NCI-H748 (cell line): ENCODE results near the gene CFAP300.
A peak's percentile ranks its signal among the peaks of the same experiment; 100 is the strongest.

Source experiments
- DNase-seq: peaks from one replicate; lab custom pipeline; 2025; ENCODE audit not compliant: unreplicated experiment; lab: John Stamatoyannopoulos, UW

CFAP300 gene

DNA sequence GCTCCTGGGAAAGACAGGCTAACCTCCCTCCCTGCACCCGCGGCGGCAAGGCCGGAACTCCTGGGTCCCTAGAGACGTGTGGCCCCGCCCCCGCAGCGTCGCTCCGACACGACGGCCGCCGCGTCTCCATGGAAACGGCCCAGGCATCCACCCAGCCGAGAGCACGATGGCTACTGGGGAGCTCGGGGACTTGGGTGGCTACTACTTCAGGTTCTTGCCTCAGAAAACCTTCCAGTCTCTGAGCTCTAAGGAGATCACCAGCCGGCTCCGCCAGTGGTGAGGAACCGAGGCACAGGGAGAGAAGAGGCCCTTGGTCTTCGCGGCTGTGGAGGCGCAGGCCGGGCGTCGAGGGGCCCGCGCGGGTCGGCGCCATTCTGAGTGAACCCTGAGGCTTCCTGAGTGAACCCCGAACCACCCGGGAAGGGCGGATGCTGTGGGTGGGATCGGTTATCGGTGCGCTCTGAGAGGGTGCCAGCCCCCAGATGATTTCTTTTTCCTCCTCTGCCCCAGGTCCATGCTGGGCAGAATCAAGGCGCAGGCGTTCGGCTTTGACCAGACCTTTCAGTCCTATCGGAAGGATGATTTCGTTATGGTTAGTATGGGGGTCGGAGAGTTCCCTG, at the start of gene CFAP300:
Gene CFAP300, plus strand, starts transcription at position 133 of the 620 bp plus-strand sequence. Its CDS starts 34 bp downstream, at position 167.
- DNase-seq: peak; percentile 90

DNA sequence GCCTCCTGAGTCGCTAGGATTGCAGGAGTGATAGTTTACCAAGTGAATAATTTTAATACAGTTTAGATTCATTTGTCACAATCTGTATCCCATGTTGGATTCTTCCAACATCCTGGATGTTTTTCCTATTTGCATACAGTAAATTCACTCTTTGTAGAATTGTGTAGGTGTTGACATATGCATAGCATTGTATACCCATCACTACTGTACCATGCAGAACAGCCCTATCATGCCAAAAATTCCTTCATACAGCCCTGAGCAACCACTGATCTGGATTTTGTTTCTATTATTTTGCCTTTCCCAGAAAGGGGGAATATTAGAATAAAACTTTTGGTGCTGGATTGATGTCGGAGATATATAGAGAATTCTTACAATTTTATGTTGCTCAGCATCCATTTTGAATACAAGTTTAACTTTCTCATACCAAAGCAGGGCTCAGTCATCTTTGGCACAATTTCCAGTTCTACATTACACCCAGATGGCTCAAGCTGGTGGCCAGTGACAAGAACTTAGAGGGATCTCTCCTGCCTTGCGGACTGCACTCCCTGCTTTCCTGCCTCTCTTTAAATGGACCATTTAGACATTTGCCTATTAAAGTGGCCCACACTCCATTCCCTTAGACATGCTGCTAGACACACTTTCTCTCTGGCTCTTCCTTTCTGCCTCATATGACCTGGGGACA, 45.4 kb upstream of the CFAP300 start:
- DNase-seq: no peak

DNA sequence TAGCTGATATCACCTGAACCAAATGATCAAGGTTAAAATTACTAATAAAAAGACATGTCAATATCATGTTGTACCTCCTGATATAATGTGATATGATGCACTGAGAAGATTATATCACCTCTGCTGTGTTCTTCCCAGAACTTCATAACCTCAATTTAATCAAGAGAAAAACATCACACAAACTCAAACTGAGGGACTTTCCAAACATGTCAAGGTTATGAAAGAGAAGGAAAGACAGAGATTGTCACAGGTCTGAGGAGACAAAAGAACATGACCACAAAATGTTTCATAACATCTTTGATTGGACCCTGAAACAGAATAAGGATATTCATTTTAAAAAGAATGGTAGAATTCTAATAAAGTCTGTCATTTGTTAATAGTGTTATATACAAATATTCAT, 43.0 kb upstream of the CFAP300 start:
- DNase-seq: no peak

DNA sequence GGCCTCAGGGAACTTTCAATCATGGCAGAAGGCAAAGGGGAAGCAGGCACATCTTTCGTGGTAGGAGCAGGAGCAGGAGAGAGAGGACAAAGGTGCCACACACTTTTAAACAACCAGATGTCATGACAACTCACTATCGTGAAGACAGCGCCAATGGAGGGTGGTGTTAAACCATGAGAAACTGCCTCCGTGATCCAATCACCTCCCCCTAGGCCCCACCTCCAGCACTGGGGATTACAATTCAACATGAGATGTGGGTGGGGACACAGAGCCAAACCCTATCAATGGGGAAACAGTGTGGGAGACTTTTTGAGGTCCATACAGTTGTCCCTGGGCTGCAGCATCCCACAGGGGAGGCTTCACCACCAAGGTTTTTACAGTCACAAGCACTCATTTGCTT, 41.9 kb upstream of the CFAP300 start:
- DNase-seq: no peak

DNA sequence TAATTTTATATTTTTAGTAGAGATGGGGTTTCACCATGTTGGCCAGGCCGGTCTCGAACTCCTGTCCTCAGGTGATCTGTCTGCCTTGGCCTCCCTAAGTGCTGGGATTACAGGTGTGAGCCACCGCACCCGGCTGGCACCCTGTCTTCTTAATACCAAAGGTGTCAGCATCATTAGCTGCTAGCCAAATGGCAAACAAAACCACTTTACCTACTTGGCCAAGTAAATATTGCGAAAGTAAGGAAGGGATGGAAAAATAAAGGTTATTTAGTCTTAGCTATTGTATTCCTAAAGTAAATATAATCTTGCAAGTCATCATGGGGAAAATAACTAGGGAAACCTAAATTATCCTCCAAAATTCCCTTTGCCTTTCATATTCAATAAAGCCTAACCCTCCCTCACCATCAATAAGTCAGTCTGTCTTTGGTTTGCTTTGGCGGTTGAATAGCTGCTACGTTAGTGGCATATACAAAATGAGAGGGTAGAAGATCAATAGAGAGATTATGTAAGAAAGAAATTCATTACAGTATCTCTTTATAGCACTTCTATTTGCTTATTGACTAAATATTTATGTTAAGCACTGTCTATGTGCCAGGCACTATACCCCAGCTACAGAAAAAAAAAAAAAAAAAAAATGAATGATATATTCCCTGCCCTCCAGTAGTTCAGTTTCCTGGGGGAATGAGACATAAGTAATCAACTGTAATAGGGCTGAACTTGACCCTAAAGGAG, 40.2 kb upstream of the CFAP300 start:
- no peak for DNase-seq

DNA sequence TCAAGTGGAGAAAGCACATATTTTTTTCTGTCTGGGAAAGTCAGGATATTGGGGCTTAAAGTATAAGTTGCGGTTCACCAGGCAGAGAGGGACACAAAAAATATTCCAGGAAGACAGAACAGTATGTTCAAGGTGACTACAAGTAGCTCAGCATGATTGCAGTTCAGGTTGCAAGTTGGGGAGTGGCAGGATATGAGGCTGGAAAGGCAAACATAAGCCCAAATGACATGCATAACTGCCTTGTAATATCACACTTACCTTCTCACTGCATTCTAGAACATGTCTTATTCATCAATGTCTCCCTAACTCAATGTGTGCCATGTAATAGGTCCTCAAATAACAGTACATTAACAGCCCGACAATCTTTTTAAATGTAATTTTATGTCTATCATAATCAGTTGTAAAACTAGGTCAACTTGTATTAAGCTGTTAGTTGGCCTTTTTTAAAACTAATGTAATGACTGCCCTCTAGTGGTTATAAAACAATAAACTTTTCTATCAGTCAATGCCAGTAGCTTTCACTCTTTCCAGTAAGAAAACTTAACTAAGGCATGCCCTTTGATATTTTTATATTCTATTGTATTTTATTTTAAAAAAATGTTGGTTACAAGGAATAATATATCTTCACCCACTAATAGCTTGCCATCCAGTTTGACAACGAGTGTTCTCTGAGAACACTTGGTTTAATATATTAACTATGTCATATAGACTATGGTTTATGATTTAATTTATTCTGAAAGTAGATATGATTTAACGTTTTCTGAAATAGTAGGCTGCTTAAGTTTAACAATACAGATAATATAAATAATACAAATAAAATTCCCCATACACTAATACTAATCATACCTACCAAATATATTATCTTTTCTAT, 39.4 kb upstream of the CFAP300 start:
- DNase-seq: peak; percentile 66

DNA sequence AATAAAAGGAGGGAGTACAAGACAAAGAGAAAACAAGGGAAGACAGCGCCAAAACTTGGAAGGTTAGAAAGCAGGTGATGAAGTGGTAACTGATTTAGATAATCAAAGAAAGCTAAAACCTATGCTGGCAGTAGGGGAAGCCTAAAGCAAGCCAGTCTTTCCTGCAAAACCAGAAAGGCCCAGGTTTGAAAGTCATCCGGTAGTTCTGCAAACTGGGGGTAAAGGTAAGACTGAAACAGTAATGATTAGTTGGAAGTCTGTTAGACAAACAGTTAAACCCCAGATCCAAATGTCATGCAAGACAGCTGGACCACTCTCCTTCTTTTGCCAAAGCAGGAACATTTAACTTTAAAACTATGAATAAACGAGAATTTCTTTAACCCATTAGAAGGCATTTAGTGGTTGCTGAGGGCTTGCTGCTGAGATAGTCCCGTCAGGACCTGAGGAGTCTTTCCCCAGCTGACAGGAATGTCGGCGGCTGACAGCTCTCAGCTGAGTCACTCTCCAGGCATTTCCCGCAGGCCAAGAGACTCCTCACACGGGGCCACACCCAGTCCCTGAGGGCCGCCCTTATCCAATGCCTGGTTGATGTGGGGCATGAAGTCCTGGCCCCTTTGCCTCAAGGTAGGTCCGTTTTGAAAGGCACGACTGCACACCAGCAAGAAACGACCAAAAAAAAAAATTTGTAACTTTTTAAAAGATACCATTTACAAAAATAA, 36.3 kb upstream of the CFAP300 start:
- peak; percentile 2 for DNase-seq

DNA sequence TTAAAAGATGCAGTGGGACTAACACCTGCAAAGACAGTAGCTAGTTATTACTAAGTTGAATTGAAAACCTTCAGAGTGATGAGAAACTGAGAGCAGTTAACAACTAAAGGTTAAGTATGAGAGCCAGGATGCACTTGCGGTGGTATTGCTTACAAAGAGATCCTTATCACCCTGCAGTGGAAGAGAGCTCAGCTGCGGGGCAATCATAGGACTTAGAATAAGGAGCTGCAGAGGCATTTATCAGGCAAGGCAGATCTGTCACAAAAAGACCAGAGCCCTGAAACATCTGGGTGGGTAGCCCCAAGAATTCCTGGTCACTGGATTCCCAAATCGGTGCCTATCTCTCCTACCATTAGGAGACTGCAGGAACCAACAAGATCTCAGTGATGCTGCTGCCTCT, 34.3 kb upstream of the CFAP300 start:
- DNase-seq: no peak

DNA sequence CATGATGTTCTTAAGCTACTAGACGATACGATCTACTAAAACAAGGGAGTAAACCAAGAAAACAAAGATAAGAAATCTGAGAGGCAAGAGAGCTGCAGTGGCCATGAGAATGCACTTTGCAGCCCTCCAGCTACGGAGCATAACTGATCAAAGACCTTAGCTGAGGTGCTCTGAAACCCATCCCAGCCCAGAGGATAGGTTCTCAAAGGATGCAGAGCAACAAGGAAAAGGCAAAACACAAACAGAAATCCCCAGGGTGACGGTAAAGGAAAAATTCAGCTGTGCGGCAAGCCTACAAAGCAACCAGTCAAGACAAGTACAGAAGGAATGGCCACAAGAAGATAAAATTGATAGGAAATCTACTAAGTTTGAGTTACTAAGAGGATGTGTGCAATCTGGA, 32.5 kb upstream of the CFAP300 start:
- no peak for DNase-seq

DNA sequence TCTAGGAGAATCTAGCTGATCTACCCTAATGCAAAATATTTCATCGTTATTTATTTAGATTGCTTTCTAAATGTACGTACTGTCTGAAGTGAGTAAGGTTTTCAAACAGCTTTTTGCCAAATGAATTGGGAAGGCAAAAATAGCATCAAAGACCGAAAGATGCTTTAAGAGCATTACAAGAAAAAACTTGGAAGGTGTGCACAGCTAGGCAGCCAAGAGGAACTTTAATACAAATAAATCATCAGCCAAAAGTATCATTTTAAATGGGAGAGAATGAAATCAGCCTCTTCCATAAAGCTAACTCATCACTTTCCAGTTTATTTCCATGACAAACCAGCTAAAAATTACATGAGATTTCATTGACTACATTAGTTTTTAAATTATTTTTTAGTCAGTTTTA, 30.2 kb upstream of the CFAP300 start:
- no peak for DNase-seq

DNA sequence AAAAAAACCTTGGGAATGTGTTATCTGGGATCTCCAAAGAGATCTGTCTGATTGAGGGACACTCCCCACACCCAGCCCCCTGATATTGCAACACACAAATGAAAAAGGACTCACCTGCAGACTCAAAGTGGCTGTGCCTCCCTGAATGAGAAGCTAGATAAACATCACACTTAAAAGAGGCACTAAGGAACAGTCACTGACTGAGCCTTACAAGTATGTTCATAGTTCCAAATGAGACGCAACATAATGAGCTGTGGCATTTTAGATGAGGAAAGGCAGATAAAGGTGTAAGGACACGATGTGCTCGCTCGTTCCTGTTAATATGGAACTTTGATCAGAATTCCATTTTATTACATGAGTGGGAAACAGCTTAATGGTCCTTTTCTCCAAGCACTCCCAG, 21.0 kb upstream of the CFAP300 start:
- DNase-seq: no peak

DNA sequence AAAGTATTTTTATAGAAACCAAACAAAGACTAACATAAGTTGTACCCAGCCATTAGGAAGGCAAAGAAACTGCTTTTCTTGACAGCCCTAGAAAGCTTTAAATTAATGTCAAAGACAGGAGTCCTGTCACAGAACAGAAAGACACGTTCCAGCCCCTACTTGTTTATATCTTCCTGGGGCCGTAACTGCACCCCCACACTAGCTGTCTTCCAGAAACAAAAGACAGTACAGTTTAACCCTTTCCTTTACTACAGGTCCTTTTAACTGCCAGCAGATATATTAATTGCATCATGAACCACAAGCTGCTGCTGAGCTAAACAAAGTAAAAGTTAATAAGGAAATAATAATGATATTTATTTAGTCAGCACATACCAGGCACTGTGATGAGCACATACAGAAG, 20.3 kb upstream of the CFAP300 start:
- no peak for DNase-seq

DNA sequence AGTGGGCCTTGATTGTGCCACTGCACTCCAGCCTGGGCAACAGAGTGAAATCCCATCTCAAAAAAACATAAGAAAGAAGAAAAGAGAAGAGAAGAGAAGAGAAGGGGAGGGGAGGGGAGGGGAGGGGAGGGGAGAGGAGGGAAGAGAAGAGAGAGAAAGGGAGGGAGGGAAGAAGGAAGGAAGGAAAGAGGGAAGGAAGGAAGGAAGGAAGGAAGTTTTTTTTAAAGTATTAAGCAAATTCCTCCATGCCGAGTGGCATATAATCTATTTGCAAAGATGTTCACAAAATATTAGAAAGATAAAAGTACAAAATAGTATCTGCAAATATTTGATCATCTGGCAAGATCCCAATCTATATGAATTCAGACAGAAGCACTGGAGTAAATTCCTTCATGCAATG, 10.5 kb upstream of the CFAP300 start:
- DNase-seq: no peak

DNA sequence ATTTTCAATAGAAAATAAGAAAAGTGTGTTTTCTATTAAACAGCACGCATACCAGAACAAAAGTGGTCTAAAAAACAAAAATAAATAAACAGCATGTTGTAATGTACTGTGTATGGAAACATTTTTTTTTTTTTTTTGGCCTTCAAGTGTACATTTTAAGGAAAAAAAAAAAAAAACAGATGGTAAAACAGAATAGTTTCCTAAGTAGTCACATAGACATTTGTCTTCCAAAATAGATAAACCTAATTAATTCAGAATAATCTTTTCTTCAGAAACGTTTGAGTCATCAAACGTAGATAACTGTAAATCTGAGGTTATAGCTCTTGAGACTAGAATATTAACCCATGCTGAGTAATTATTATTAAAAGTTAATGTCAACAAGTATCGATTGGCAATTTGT, 396 bp upstream of the CFAP300 start:
- no peak for DNase-seq

DNA sequence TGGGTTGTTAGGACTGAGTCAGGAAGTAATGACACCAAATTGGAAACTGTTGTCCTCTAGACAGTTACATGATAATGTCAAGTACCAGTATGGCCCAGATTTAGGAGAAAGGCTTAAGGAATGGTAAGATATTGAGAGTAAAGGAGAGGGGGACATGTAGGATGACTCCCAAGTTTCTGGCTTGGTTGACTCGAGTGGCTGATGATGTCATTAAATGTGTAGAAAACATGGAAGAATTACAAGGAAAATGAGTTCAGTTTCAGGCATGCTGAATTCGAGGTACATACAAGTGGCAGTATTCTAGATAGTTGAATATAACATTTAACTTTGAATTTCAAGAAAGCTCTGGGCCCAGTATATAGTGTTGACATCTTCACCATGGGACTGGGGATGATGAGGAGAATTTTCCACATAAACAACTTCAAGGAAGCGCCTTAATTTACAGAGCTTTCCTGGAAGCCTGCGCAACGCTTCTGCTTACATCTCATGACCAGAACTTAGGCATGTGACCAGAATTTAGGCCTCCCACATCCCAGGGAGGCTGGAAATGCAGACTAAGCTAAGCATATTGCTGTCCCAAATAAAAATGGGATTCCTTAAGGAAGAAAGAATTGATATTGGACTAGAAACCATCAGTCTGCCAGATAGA, 3.8 kb downstream of the CFAP300 start:
- DNase-seq: no peak

DNA sequence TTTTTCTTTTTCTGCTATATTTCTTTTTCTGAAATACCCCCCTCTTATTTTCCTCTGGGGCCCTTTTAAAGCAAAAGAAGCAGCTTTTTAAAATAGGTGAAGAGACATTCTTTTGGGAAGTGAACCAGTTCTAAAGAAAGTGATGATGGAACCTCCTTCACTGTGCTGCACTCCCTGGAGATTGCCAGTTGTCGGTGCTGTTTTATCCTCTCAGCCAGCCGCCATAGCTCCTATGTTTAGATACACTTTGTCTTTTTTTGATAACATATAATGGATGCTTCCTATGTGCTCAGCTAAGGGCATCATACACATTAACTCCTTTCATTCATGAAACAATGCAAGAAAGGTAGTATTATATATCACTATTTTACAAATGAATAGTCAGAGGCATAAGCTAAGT, 14.0 kb downstream of the CFAP300 start:
- DNase-seq: no peak

DNA sequence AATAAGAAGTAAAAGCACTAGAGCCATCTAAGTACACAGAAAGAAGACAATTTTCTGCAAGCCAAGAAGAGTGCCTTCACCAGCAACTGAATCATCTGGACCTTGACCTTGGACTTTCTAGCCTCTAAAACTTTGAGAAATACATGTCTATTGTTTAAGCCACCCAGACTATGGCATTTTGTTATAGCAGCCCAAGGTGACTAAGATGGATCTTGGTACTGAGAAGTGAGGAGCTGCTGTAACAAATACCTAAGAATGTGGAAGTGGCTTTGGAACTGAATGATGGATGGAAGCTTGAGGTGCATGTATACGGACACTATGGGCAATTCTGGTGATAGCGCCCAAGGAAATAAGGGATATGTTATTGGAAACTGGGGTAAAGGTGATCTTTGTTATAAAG, 14.9 kb downstream of the CFAP300 start:
- DNase-seq: no peak

DNA sequence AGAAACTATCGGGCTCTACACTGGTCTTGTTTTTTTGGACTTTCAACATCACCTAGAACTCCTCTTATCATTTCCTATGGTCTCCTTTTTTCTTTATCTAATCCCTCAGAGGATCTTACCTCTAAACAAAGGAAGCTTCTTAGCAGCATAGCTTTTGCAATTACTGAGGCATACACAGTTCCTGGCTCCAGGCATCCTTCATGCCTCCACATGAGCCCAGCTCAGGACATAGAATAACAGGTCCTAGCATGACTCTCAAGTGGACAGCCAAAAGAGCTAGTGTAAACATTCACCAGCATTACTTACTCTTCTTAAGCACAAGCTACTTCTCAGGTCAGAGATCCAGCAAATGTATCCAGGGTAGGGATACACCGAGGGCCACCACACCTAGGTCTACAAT, 17.1 kb downstream of the CFAP300 start:
- no peak for DNase-seq

DNA sequence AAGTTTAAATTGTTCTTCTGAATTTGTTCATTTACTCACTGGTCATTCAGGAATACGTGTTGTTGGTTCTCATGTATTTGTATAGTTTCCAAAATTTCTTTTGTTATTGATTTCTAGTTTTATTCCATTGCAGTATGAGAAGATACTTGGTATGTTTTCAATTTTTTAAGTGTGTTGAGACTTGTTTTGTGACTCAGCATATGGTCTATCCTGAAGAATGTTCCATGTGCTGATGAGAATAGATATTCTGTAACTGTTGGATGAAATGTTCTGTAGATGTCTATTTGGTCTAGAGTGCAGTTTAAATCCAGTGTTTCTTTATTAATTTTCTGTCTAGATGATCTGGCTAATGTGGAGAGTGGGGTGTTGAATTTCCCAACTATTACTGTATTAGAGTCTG, 23.5 kb downstream of the CFAP300 start:
- no peak for DNase-seq
